Endothelial cell of umbilical vein (primary cell): ENCODE results near the gene MUC4. TPM values are rescaled to one million over a fixed set of nuclear protein-coding genes. Genes with fewer than 3 reads are reported as not detected.

Experiments
- BruUV-seq: library from RNA; stranded (reverse); fragments of 400-500 nt; replicated peaks from 2 replicates; lab custom pipeline; 2021; lab: Mats Ljungman, UMichigan
- CTCF ChIA-PET: fragments of 300-600, 350-600 bp; sonication (Branson Sonifier 250); formaldehyde crosslinking; loops from one replicate; lab custom pipeline; 2021; ENCODE audit warnings: antibody characterized with exemption, inconsistent platforms; lab: Charles Lee
- POLR2A ChIA-PET: fragments of 300-600, 350-600 bp; sonication (Branson Sonifier 250); formaldehyde crosslinking; loops from one replicate; lab custom pipeline; 2021; ENCODE audit warnings: antibody characterized with exemption, inconsistent platforms; lab: Charles Lee
- DNase-seq: peaks from one replicate; pipeline ENCODE4 v3.0.0-alpha.2; 2011; ENCODE audit warnings: low read depth, low spot score
- FAIRE-seq: peaks from 2 replicates; lab custom pipeline; 2011; peaks lifted over from hg19 to GRCh38; lab: Jason Lieb, UNC
- H2AFZ ChIP-seq: 2 replicates; pipeline ENCODE4 v1.6.0; 2012; ENCODE audit warnings: low read depth, low read length, control low read depth, inconsistent platforms
- H3K27ac ChIP-seq: 2 replicates; pipeline ENCODE4 v1.5.1; 2011; ENCODE audit warnings: low read depth, mild to moderate bottlenecking, control low read depth, low read length, moderate library complexity; ENCODE audit not compliant: insufficient read depth
- H3K27me3 ChIP-seq, 2 experiments: 2 replicates each; pipeline versions ENCODE4 v1.6.0 to v1.6.1; 2011; ENCODE audit warnings: low read length in 2 of 2, mixed read lengths in 1 of 2; ENCODE audit not compliant: control insufficient read depth in 2 of 2, insufficient read depth in 2 of 2
- H3K36me3 ChIP-seq, 2 experiments: 2 replicates in 1 of 2; 3 replicates in 1 of 2; pipeline ENCODE4 v1.5.1; 2011; ENCODE audit warnings: low read length in 2 of 2, mild to moderate bottlenecking in 1 of 2, moderate library complexity in 1 of 2; ENCODE audit not compliant: control insufficient read depth in 2 of 2, insufficient read depth in 2 of 2; ENCODE audit errors: extremely low read depth in 1 of 2
- H3K4me1 ChIP-seq: 3 replicates; pipeline ENCODE4 v1.5.1; 2011; ENCODE audit warnings: mild to moderate bottlenecking, low read length; ENCODE audit not compliant: control insufficient read depth, insufficient read depth; ENCODE audit errors: extremely low read depth
- H3K4me2 ChIP-seq: 2 replicates; pipeline ENCODE4 v1.6.1; 2011; ENCODE audit warnings: low read length, control low read depth, mixed read lengths; ENCODE audit not compliant: insufficient read depth
- H3K4me3 ChIP-seq, 3 experiments: fragments of 200-600 bp in 1 of 3; sonication (generic), shearing (Covaris generic) in 1 of 3; replicated peaks in 1 of 3; 2 replicates each; pipeline ENCODE4 v1.5.1; 2011 to 2016; ENCODE audit warnings: control low read depth in 3 of 3, low read length in 3 of 3, mild to moderate bottlenecking in 2 of 3, inconsistent platforms in 1 of 3, low read depth in 1 of 3, moderate library complexity in 1 of 3; ENCODE audit not compliant: insufficient read depth in 1 of 3
- H3K79me2 ChIP-seq: 2 replicates; pipeline ENCODE4 v1.6.0; 2012; ENCODE audit warnings: low read length, inconsistent platforms; ENCODE audit not compliant: control insufficient read depth, insufficient read depth
- H3K9ac ChIP-seq: replicated peaks from 2 replicates; pipeline ENCODE3; 2011; ENCODE audit warnings: low read length, control low read depth; ENCODE audit not compliant: insufficient read depth; ENCODE audit errors: extremely low read depth
- H3K9me1 ChIP-seq: replicated peaks from 3 replicates; pipeline ENCODE4 v1.6.0; 2011; ENCODE audit warnings: mild to moderate bottlenecking, low read length; ENCODE audit not compliant: control insufficient read depth, insufficient read depth; ENCODE audit errors: extremely low read depth
- H3K9me3 ChIP-seq: replicated peaks from 2 replicates; pipeline ENCODE4 v1.5.1; 2012; ENCODE audit warnings: low read length, inconsistent platforms; ENCODE audit not compliant: control insufficient read depth, insufficient read depth
- H4K20me1 ChIP-seq: replicated peaks from 2 replicates; pipeline ENCODE3; 2011; ENCODE audit warnings: mild to moderate bottlenecking, low read length; ENCODE audit not compliant: control insufficient read depth, insufficient read depth; ENCODE audit errors: extremely low read depth
- CTCF ChIP-seq, 2 donors: IDR thresholded peaks; 1 replicate in 1 of 2; 2 replicates in 1 of 2; pipeline ENCODE4 v1.5.1; 2011; ENCODE audit warnings: low read length in 2 of 2, mild to moderate bottlenecking in 2 of 2, moderate library complexity in 2 of 2, control low read depth in 1 of 2, inconsistent platforms in 1 of 2, low read depth in 1 of 2; ENCODE audit not compliant: insufficient read depth in 1 of 2; ENCODE audit errors: extremely low read depth in 1 of 2
- EZH2 ChIP-seq: IDR thresholded peaks from 2 replicates; pipeline ENCODE4 v1.6.1; 2012; ENCODE audit warnings: borderline replicate concordance, low read depth, mild to moderate bottlenecking, moderate library complexity, low read length, inconsistent platforms; ENCODE audit not compliant: severe bottlenecking
- FOS ChIP-seq: IDR thresholded peaks from 2 replicates; pipeline ENCODE4 v1.6.1; 2011; ENCODE audit warnings: mild to moderate bottlenecking, low read length, moderate library complexity, borderline replicate concordance; ENCODE audit not compliant: insufficient read depth
- GATA2 ChIP-seq: IDR thresholded peaks from 2 replicates; pipeline ENCODE4 v1.7.0; 2011; ENCODE audit warnings: low read depth, mild to moderate bottlenecking, moderate library complexity, mixed read lengths, low read length; ENCODE audit not compliant: insufficient read length, insufficient read depth
- JUN ChIP-seq: IDR thresholded peaks from 2 replicates; pipeline ENCODE4 v1.6.1; 2011; ENCODE audit warnings: borderline replicate concordance, low read depth; ENCODE audit not compliant: insufficient read length, insufficient read depth
- MYC ChIP-seq: IDR thresholded peaks from one replicate; pipeline ENCODE4 v1.6.1; 2011; ENCODE audit warnings: mild to moderate bottlenecking, low read depth, low read length
- POLR2A ChIP-seq: IDR thresholded peaks from 2 replicates; pipeline ENCODE4 v1.6.1; 2012; ENCODE audit warnings: low read depth, mild to moderate bottlenecking, control low read depth, low read length
- POLR2AphosphoS5 ChIP-seq: IDR thresholded peaks from 2 replicates; pipeline ENCODE4 v1.6.1; 2012; ENCODE audit warnings: low read depth, mild to moderate bottlenecking, control low read depth, low read length, moderate library complexity; ENCODE audit not compliant: insufficient read depth
- dilution Hi-C: fragments of 300-500 bp; cut with MboI; formaldehyde crosslinking; loops from one replicate; pipeline ENCODE4 v1.15.0; 2019; ENCODE audit warnings: low sequenced_read_pairs; ENCODE audit not compliant: extremely low pct_ligation_motif_present
- intact Hi-C: fragments of 100-400 bp; cut with micrococcal nuclease; formaldehyde crosslinking; loops from one replicate; pipeline ENCODE4 v1.10.0; 2022
- polyA plus RNA-seq, 4 experiments: library from polyadenylated mRNA; depleted of rRNA in 3 of 4; stranded (reverse) in 3 of 4; unstranded in 1 of 4; fragments of >200 nt; gene quantifications; 2 replicates each; pipeline versions ENCODE4 v1.2.1 to v1.2.3, GENCODE V29; 2011 to 2012; ENCODE audit warnings: missing spikeins in 1 of 4
- total RNA-seq: library from RNA; stranded (reverse); gene quantifications from 2 replicates; pipeline ENCODE4 v1.2.3, GENCODE V29; 2021
- TF ChIP-seq, protein P1 (sequence below): IDR thresholded peaks from 2 replicates; pipeline ENCODE4 v1.6.1; 2011; ENCODE audit not compliant: insufficient read depth, insufficient read length

Gene MUC4
- total and polyA plus RNA-seq, 2 donors (not counting 3 experiments of a cell fraction or from before 2014, with no cell fraction given) = 0.04 TPM; not detected in 1

DNA sequence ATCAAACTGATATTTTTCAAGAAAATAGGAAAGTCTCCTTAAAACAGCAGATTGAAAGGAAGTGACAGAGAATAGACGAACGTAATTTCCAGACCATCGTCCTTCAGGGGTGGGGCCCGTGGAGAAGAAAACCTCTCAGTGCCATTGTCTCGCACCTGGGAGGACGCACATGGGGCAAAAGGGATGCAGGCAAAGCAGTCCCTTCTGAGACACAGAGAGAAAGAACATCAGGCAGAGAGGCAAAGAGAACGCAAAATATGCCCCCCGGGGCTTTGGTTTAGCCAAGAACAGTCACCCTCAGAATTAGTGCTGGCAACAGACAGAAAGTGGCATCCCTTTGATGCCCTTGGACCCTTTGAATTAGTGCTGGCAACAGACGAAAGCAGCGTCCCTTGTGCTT, 53.9 kb downstream of the MUC4 start:
- no peak overlapping the region for H3K27ac ChIP-seq
- H4K20me1 ChIP-seq = no peaks in the 10 kb centered on the region
- H3K9me3 ChIP-seq = no peaks in the 10 kb centered on the region
- dilution Hi-C loops = no loop called here
- H3K36me3 ChIP-seq = no peaks in the 10 kb centered on the region
- BruUV-seq = no TSS peak
- FAIRE-seq (no peak), DNase-seq (no peak)
- H3K79me2 ChIP-seq = no peaks in the 10 kb centered on the region
- POLR2A ChIA-PET = no interaction called here
- no peak overlapping the region for H3K9ac ChIP-seq
- peaks cover 15 to 19% of the 10 kb centered on the region in 2 experiments for H3K27me3 ChIP-seq
- TF ChIP-seq CTCF (IDR thresholded peaks at IDR 0.05; ENCODE audit: extremely low read depth in 1 of 2, insufficient read depth in 1 of 2, low read depth in 1 of 2, low read length in 2 of 2) (no peak), MYC (no peak), EZH2 (no peak), FOS (no peak), POLR2A (no peak), JUN (no peak), GATA2 (no peak), POLR2AphosphoS5 (no peak)
- TF ChIP-seq, protein P1, sequence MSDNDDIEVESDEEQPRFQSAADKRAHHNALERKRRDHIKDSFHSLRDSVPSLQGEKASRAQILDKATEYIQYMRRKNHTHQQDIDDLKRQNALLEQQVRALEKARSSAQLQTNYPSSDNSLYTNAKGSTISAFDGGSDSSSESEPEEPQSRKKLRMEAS = no peak
- no peak overlapping the region for H2AFZ ChIP-seq
- CTCF ChIA-PET = no interaction called here
- H3K4me1 ChIP-seq = peaks cover 6% of the 10 kb centered on the region
- intact Hi-C loops = no loop called here
- no peaks in the 10 kb centered on the region for H3K9me1 ChIP-seq
- no peak overlapping the region for H3K4me3 ChIP-seq
- peak overlapping the region; percentile 16 for H3K4me2 ChIP-seq
